ENCODE results near the gene MRPS35. TPM values are rescaled to one million over a fixed set of nuclear protein-coding genes. Genes with fewer than 3 reads are reported as not detected.

MRPS35 gene
- total RNA-seq, 1 donor from 2014 or later, result 50.4 TPM

GRCh38 chr12:27709932-27710591 lies 570 bp upstream of the MRPS35 start:
- Histone ChIP-seq H4K20me1 (ENCODE audit: insufficient read depth, low read length) (peaks cover 20% of the 10 kb centered on the region), H3K4me3 (ENCODE audit: insufficient read depth, low read depth, low read length) (peak overlapping the region; percentile 87), H3K79me2 (ENCODE audit: insufficient read depth, low read length) (peaks cover 45% of the 10 kb centered on the region), H3K9ac (ENCODE audit: low read length) (peak overlapping the region; percentile 93), H3K27ac (ENCODE audit: low read depth, low read length) (peak overlapping the region; percentile 82), H3K4me2 (ENCODE audit: low read length) (peak overlapping the region; percentile 90), H3K36me3 (ENCODE audit: insufficient read depth, low read length) (no peaks in the 10 kb centered on the region), H3K9me3 (ENCODE audit: insufficient read depth, low read depth, low read length) (no peaks in the 10 kb centered on the region), H3K27me3 (ENCODE audit: insufficient read depth, low read length) (no peaks in the 10 kb centered on the region), H3K4me1 (ENCODE audit: insufficient read depth, low read length) (no peaks in the 10 kb centered on the region), H2AFZ (ENCODE audit: low read depth, low read length) (peak overlapping the region; percentile 98)
- Mint-ChIP-seq H3K4me3 (ENCODE audit: unreplicated experiment) (peak overlapping the region; percentile 97), H3K4me1 (ENCODE audit: low read depth, unreplicated experiment) (peaks cover 19% of the 10 kb centered on the region), H3K27me3 (ENCODE audit: low read depth, unreplicated experiment) (no peaks in the 10 kb centered on the region), H3K9me3 (ENCODE audit: unreplicated experiment) (peaks cover 2% of the 10 kb centered on the region), H3K27ac (ENCODE audit: unreplicated experiment) (peak overlapping the region; percentile 81), H3K36me3 (ENCODE audit: low read depth, unreplicated experiment) (no peaks in the 10 kb centered on the region)
- no peak for FAIRE-seq
- peak; percentile 50 for DNase-seq (ENCODE audit: low read depth)
- TF ChIP-seq CTCF (IDR thresholded peaks at IDR 0.05; ENCODE audit: insufficient read depth, low read depth, low read length) (no peak), EZH2 (IDR thresholded peaks at IDR 0.05; ENCODE audit: insufficient read depth, low read length) (no peak)

GRCh38 chr12:27711317-27711682 lies 668 bp downstream of the MRPS35 start:
- H3K9ac ChIP-seq (ENCODE audit: low read length), result peak overlapping the region; percentile 93
- H3K4me3 Mint-ChIP-seq (ENCODE audit: unreplicated experiment), result peak overlapping the region; percentile 97
- DNase-seq (ENCODE audit: low read depth), result no peak
- FAIRE-seq, result no peak
- H3K79me2 ChIP-seq (ENCODE audit: insufficient read depth, low read length), result peaks cover 57% of the 10 kb centered on the region
- no peaks in the 10 kb centered on the region for H3K27me3 ChIP-seq (ENCODE audit: insufficient read depth, low read length)
- H3K27ac Mint-ChIP-seq (ENCODE audit: unreplicated experiment), result peak overlapping the region; percentile 81
- no peaks in the 10 kb centered on the region for H3K9me3 ChIP-seq (ENCODE audit: insufficient read depth, low read depth, low read length)
- H3K36me3 ChIP-seq (ENCODE audit: insufficient read depth, low read length), result peaks cover 2% of the 10 kb centered on the region
- H3K27ac ChIP-seq (ENCODE audit: low read depth, low read length), result peak overlapping the region; percentile 82
- H4K20me1 ChIP-seq (ENCODE audit: insufficient read depth, low read length), result peaks cover 24% of the 10 kb centered on the region
- no peaks in the 10 kb centered on the region for H3K4me1 ChIP-seq (ENCODE audit: insufficient read depth, low read length)
- H2AFZ ChIP-seq (ENCODE audit: low read depth, low read length), result peak overlapping the region; percentile 98
- H3K4me2 ChIP-seq (ENCODE audit: low read length), result peak overlapping the region; percentile 90
- TF ChIP-seq EZH2 (IDR thresholded peaks at IDR 0.05; ENCODE audit: insufficient read depth, low read length) (no peak), CTCF (IDR thresholded peaks at IDR 0.05; ENCODE audit: insufficient read depth, low read depth, low read length) (no peak)
- peaks cover 19% of the 10 kb centered on the region for H3K4me1 Mint-ChIP-seq (ENCODE audit: low read depth, unreplicated experiment)
- no peaks in the 10 kb centered on the region for H3K36me3 Mint-ChIP-seq (ENCODE audit: low read depth, unreplicated experiment)
- H3K9me3 Mint-ChIP-seq (ENCODE audit: unreplicated experiment), result peaks cover 2% of the 10 kb centered on the region
- peak overlapping the region; percentile 87 for H3K4me3 ChIP-seq (ENCODE audit: insufficient read depth, low read depth, low read length)
- no peaks in the 10 kb centered on the region for H3K27me3 Mint-ChIP-seq (ENCODE audit: low read depth, unreplicated experiment)

DNA sequence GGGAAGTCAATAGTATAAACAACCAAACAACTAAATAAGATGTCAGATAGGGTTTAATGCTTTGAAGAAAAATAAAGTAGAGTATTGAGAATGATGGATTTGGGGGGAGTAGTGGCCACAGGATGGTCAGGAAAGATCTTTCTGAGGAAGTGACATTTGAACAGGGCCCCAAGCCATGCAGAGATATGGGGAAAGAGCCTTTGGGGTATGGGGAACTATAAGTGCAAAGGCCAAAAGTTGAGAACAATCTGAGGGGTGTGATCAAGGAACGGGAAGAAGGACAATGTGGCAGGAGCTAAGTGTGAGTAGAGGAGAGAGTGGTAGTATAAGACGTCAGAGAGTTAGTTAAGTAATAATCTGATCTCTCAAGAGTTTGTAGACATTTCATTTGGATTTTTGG lies 1.3 kb downstream of the MRPS35 start:
- H3K4me1 ChIP-seq (ENCODE audit: insufficient read depth, low read length), result no peaks in the 10 kb centered on the region
- H3K9ac ChIP-seq (ENCODE audit: low read length), result no peak overlapping the region
- peaks cover 58% of the 10 kb centered on the region for H3K79me2 ChIP-seq (ENCODE audit: insufficient read depth, low read length)
- Mint-ChIP-seq H3K27me3 (ENCODE audit: low read depth, unreplicated experiment) (no peaks in the 10 kb centered on the region), H3K4me1 (ENCODE audit: low read depth, unreplicated experiment) (peaks cover 19% of the 10 kb centered on the region), H3K27ac (ENCODE audit: unreplicated experiment) (no peak overlapping the region), H3K9me3 (ENCODE audit: unreplicated experiment) (peaks cover 2% of the 10 kb centered on the region), H3K36me3 (ENCODE audit: low read depth, unreplicated experiment) (peaks cover 2% of the 10 kb centered on the region), H3K4me3 (ENCODE audit: unreplicated experiment) (peak overlapping the region; percentile 97)
- no peak overlapping the region for H3K27ac ChIP-seq (ENCODE audit: low read depth, low read length)
- peaks cover 24% of the 10 kb centered on the region for H4K20me1 ChIP-seq (ENCODE audit: insufficient read depth, low read length)
- TF ChIP-seq EZH2 (IDR thresholded peaks at IDR 0.05; ENCODE audit: insufficient read depth, low read length), result no peak
- no peak for TF ChIP-seq CTCF (IDR thresholded peaks at IDR 0.05; ENCODE audit: insufficient read depth, low read depth, low read length)
- FAIRE-seq (no peak), DNase-seq (ENCODE audit: low read depth) (no peak)
- no peaks in the 10 kb centered on the region for H3K9me3 ChIP-seq (ENCODE audit: insufficient read depth, low read depth, low read length)
- no peaks in the 10 kb centered on the region for H3K27me3 ChIP-seq (ENCODE audit: insufficient read depth, low read length)
- H3K36me3 ChIP-seq (ENCODE audit: insufficient read depth, low read length), result peaks cover 6% of the 10 kb centered on the region
- peak overlapping the region; percentile 90 for H3K4me2 ChIP-seq (ENCODE audit: low read length)
- H2AFZ ChIP-seq (ENCODE audit: low read depth, low read length), result no peak overlapping the region
- H3K4me3 ChIP-seq (ENCODE audit: insufficient read depth, low read depth, low read length), result peak overlapping the region; percentile 87

Data from astrocyte (in vitro differentiated cells and primary cell).